PC-3 (cell line): Measurements from ENCODE around the gene TMEM121B. TPM values are rescaled to one million over a fixed set of nuclear protein-coding genes. Genes with fewer than 3 reads are reported as not detected.

Source experiments
- ATAC-seq: fragments of 200-7000 bp; cut with Tn5 transposase; 2 replicates; pipeline ENCODE4 v1.9.1; 2020; ENCODE audit warnings: mild to moderate bottlenecking, moderate library complexity
- BruUV-seq: library from RNA; stranded (reverse); fragments of 400-500 nt; replicated peaks from 2 replicates; lab custom pipeline; 2021; lab: Mats Ljungman, UMichigan
- CTCF ChIA-PET: fragments of 300-600 bp; sonication (Branson Sonifier 250); formaldehyde crosslinking; loops from one replicate; lab custom pipeline; 2022; ENCODE audit warnings: antibody characterized with exemption; lab: Charles Lee
- POLR2A ChIA-PET: fragments of 300-600 bp; sonication (Branson Sonifier 250); formaldehyde crosslinking; loops from one replicate; lab custom pipeline; 2022; ENCODE audit warnings: antibody characterized with exemption; ENCODE audit not compliant: unreplicated experiment; lab: Charles Lee
- DNase-seq: peaks from one replicate; pipeline ENCODE4 v3.0.0-alpha.2; 2015
- H2AFZ ChIP-seq: fragments of 300-600 bp; sonication (generic); 2 replicates; pipeline ENCODE4 v1.6.0; 2016; ENCODE audit warnings: antibody characterized with exemption, low read length
- H3F3A ChIP-seq: fragments of 300-600 bp; sonication (generic); one replicate; pipeline ENCODE4 v1.6.0; 2017; ENCODE audit warnings: antibody characterized with exemption, low read length, control low read depth, mild to moderate bottlenecking; ENCODE audit not compliant: unreplicated experiment
- H3K27ac ChIP-seq: fragments of 300-600 bp; sonication (generic); 2 replicates; pipeline ENCODE4 v1.5.1; 2016; ENCODE audit warnings: mild to moderate bottlenecking, low read length
- H3K27me3 ChIP-seq: fragments of 300-600 bp; sonication (generic); 2 replicates; pipeline ENCODE4 v1.6.1; 2016; ENCODE audit warnings: low read length, mixed read lengths
- H3K36me3 ChIP-seq: fragments of 300-600 bp; sonication (generic); 2 replicates; pipeline ENCODE4 v1.6.1; 2016; ENCODE audit warnings: low read depth, mixed run types, low read length, mixed read lengths
- H3K4me1 ChIP-seq: fragments of 300-600 bp; sonication (generic); 2 replicates; pipeline ENCODE4 v1.5.1; 2016; ENCODE audit warnings: low read length; ENCODE audit not compliant: insufficient read depth
- H3K4me2 ChIP-seq: fragments of 300-600 bp; sonication (generic); 2 replicates; pipeline ENCODE4 v1.6.0; 2016; ENCODE audit warnings: low read length
- H3K4me3 ChIP-seq: fragments of 300-600 bp; sonication (generic); 2 replicates; pipeline ENCODE4 v1.5.1; 2016; ENCODE audit warnings: mild to moderate bottlenecking, low read length, mixed read lengths
- H3K79me2 ChIP-seq: fragments of 300-600 bp; sonication (generic); 2 replicates; pipeline ENCODE4 v1.6.1; 2017; ENCODE audit warnings: low read length, mixed read lengths
- H3K9ac ChIP-seq: fragments of 300-600 bp; sonication (generic); 2 replicates; pipeline ENCODE4 v1.6.0; 2016; ENCODE audit warnings: mild to moderate bottlenecking, low read length
- H3K9me2 ChIP-seq: fragments of 300-600 bp; sonication (generic); replicated peaks from 2 replicates; pipeline ENCODE4 v1.6.1; 2016; ENCODE audit warnings: mixed run types, low read length, mixed read lengths
- H3K9me3 ChIP-seq: fragments of 300-600 bp; sonication (generic); 2 replicates; pipeline ENCODE4 v1.6.1; 2016; ENCODE audit warnings: low read length, mixed read lengths
- H4K20me1 ChIP-seq: fragments of 300-600 bp; sonication (generic); 2 replicates; pipeline ENCODE4 v1.6.1; 2016; ENCODE audit warnings: low read length, mixed read lengths
- EZH2 ChIP-seq: fragments of 300-600 bp; sonication (generic); IDR thresholded peaks from one replicate; pipeline ENCODE4 v1.6.1; 2017; ENCODE audit warnings: antibody characterized with exemption, mild to moderate bottlenecking, low read length; ENCODE audit not compliant: unreplicated experiment
- EZH2phosphoT487 ChIP-seq: fragments of 300-600 bp; sonication (generic); IDR thresholded peaks from 2 replicates; pipeline ENCODE4 v1.6.1; 2018; ENCODE audit warnings: mild to moderate bottlenecking, antibody characterized with exemption, low read length, borderline replicate concordance
- intact Hi-C: fragments of 100-400 bp; cut with micrococcal nuclease; formaldehyde crosslinking; loops from 2 replicates; pipeline ENCODE4 v1.9.0; 2023
- total RNA-seq: library from RNA; depleted of rRNA; stranded (reverse); fragments of >200 nt; gene quantifications from 2 replicates; pipeline ENCODE4 v1.2.3, GENCODE V29; 2014
- TF ChIP-seq, protein P1 (sequence below): fragments of 300-600 bp; sonication (generic); conservative IDR thresholded peaks from 2 replicates; pipeline ENCODE4 v1.5.1; 2017; ENCODE audit warnings: antibody characterized with exemption, low read depth, mild to moderate bottlenecking, low read length

Gene TMEM121B
- total RNA-seq, 1 experiment from 2014 or later, result 0.11 TPM

DNA sequence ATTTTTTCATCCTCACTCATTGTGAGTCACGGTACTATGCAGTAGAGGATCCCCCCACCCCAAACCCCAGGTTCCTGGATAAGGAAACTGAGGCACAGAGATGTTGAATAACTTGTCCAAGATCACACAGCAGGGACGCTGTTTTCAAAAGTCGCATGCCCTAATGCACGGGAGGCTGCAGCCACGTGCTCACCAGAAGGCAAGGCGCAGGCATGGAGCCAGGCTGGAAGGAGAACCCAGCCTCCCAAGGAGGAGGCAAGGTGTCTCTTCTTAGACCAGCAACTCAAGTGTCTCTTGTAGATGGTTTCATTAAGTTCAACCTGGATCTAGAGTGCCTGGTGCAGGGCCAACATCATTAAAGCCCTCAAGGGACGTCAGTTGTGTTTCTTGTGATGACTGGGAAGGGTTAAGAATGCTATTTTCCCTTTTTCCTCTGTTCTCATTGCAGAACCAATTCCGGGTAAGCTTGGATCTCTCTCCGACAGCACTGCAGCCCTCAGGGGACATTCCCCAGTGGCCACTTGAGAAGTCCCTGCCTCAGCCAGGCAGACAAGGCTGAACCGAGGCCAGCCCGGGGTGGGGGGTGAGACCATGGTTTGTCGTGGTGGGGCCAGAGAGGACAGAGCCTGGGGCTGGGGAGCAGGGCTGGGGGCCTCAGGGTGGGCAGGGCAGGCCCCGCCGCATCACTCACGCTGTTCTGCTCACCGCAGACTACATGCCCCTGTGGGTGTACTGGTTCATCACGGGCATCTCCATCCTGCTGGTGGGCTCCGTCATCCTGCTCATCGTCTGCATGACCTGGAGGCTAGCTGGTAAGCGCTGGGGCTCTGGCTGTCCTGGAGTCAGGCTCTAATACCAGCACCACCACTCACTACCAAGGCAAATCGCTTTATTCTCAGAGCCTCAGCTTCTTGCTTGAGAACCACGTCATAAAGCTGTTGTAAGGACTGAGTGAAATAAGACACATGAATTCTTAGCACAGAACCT, 15.7 kb downstream of the TMEM121B start:
- TF ChIP-seq EZH2phosphoT487 (no peak), EZH2 (no peak)
- TF ChIP-seq, protein P1, sequence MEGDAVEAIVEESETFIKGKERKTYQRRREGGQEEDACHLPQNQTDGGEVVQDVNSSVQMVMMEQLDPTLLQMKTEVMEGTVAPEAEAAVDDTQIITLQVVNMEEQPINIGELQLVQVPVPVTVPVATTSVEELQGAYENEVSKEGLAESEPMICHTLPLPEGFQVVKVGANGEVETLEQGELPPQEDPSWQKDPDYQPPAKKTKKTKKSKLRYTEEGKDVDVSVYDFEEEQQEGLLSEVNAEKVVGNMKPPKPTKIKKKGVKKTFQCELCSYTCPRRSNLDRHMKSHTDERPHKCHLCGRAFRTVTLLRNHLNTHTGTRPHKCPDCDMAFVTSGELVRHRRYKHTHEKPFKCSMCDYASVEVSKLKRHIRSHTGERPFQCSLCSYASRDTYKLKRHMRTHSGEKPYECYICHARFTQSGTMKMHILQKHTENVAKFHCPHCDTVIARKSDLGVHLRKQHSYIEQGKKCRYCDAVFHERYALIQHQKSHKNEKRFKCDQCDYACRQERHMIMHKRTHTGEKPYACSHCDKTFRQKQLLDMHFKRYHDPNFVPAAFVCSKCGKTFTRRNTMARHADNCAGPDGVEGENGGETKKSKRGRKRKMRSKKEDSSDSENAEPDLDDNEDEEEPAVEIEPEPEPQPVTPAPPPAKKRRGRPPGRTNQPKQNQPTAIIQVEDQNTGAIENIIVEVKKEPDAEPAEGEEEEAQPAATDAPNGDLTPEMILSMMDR, result no peak
- H3K4me2 ChIP-seq, result no peak overlapping the region
- no peak for DNase-seq
- H3K79me2 ChIP-seq, result no peaks in the 10 kb centered on the region
- intact Hi-C loops, result no loop called here
- no peaks in the 10 kb centered on the region for H3F3A ChIP-seq
- H3K36me3 ChIP-seq, result no peaks in the 10 kb centered on the region
- no peak overlapping the region for H3K27ac ChIP-seq
- no peaks in the 10 kb centered on the region for H4K20me1 ChIP-seq
- no peaks in the 10 kb centered on the region for H3K9me2 ChIP-seq
- POLR2A ChIA-PET, result no interaction called here
- no peak overlapping the region for H3K4me3 ChIP-seq
- no peak for ATAC-seq
- H3K27me3 ChIP-seq, result no peaks in the 10 kb centered on the region
- H3K9me3 ChIP-seq, result no peaks in the 10 kb centered on the region
- no TSS peak for BruUV-seq
- CTCF ChIA-PET, result no interaction called here
- H3K4me1 ChIP-seq, result no peaks in the 10 kb centered on the region
- no peak overlapping the region for H3K9ac ChIP-seq
- no peak overlapping the region for H2AFZ ChIP-seq

GRCh38 chr22:17104336-17104935, 16.7 kb downstream of the TMEM121B start:
- Histone ChIP-seq H3K27ac (no peak overlapping the region), H3K4me3 (no peak overlapping the region), H3K79me2 (no peaks in the 10 kb centered on the region), H2AFZ (no peak overlapping the region), H3F3A (no peaks in the 10 kb centered on the region), H3K4me2 (no peak overlapping the region), H3K9ac (no peak overlapping the region), H4K20me1 (no peaks in the 10 kb centered on the region), H3K9me3 (no peaks in the 10 kb centered on the region), H3K27me3 (no peaks in the 10 kb centered on the region), H3K4me1 (no peaks in the 10 kb centered on the region), H3K9me2 (no peaks in the 10 kb centered on the region), H3K36me3 (no peaks in the 10 kb centered on the region)
- BruUV-seq, result no TSS peak
- intact Hi-C loops, result no loop called here
- CTCF ChIA-PET, result no interaction called here
- no peak for DNase-seq
- TF ChIP-seq EZH2 (no peak), EZH2phosphoT487 (no peak)
- TF ChIP-seq, protein P1, result no peak
- ATAC-seq, result no peak
- POLR2A ChIA-PET, result no interaction called here
